Stomach (tissue), 4 donors: ENCODE data around the gene WNT3.
"Not testable (repeated sequence)": the region's sequence is repeated elsewhere in the genome, so short reads cannot be mapped to it uniquely, and the experiment has no call there.

Experiments used
- POLR2A ChIP-seq, 4 donors: fragments of 450-650 bp; IDR thresholded peaks; one replicate each; pipeline ENCODE4 v1.6.1; 2016; ENCODE audit warnings: antibody characterized with exemption in 4 of 4, control low read depth in 2 of 4, mild to moderate bottlenecking in 1 of 4, moderate library complexity in 1 of 4
- TF ChIP-seq, protein P1 (sequence below), 7 experiments: fragments of 450-650 bp in 4 of 7; fragments of 200-600 bp in 3 of 7; sonication (generic) in 3 of 7; IDR thresholded peaks; one replicate each; pipeline ENCODE4 v1.5.1; 2016 to 2019; ENCODE audit warnings: antibody characterized with exemption in 7 of 7, control low read depth in 2 of 7, mild to moderate bottlenecking in 1 of 7

DNA sequence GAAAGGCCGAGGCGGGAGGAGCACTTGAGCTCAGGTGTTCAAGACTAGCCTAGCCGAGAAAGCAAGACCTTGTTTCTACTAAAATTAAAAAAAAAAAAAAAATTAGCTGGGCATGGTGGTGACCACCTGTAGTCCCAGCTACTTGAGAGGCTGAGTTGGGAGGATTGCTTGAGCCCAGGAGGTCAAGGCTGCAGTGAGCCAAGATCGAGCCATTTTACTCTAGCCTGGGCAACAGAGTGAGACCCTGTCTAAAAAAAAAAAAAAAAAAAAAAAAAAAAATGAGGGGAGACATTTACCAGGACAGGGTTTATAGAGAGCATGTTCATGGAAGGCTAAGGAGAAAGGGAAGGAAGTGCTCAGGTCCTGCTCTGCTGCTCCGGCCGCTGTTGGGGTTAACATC, 25.5 kb downstream of the WNT3 start:
- TF ChIP-seq, protein P1, sequence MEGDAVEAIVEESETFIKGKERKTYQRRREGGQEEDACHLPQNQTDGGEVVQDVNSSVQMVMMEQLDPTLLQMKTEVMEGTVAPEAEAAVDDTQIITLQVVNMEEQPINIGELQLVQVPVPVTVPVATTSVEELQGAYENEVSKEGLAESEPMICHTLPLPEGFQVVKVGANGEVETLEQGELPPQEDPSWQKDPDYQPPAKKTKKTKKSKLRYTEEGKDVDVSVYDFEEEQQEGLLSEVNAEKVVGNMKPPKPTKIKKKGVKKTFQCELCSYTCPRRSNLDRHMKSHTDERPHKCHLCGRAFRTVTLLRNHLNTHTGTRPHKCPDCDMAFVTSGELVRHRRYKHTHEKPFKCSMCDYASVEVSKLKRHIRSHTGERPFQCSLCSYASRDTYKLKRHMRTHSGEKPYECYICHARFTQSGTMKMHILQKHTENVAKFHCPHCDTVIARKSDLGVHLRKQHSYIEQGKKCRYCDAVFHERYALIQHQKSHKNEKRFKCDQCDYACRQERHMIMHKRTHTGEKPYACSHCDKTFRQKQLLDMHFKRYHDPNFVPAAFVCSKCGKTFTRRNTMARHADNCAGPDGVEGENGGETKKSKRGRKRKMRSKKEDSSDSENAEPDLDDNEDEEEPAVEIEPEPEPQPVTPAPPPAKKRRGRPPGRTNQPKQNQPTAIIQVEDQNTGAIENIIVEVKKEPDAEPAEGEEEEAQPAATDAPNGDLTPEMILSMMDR (IDR thresholded peaks at IDR 0.05) = not testable (repeated sequence)
- not testable (repeated sequence) for TF ChIP-seq POLR2A (IDR thresholded peaks at IDR 0.05)
